Measurements from ENCODE around the gene TYMS.

TYMS gene

GRCh38 chr18:666628-667027, 9.2 kb downstream of the TYMS start:
- Histone ChIP-seq H3K9ac (ENCODE audit: low read length) (no peak overlapping the region), H3K4me2 (ENCODE audit: low read length, poor library complexity, severe bottlenecking) (no peak overlapping the region), H3K14ac (ENCODE audit: low read length in 2 of 2) (no peak overlapping the region), H3K4me1 (ENCODE audit: control insufficient read depth, insufficient read depth, low read depth, low read length) (no peaks in the 10 kb centered on the region), H4K8ac (ENCODE audit: low read length) (no peak overlapping the region), H3K27ac (ENCODE audit: low read length, poor library complexity, severe bottlenecking) (no peak overlapping the region), H2BK12ac (ENCODE audit: low read length in 2 of 2) (no peak overlapping the region), H3K9me3 (ENCODE audit: control insufficient read depth, low read length) (peaks cover 10% of the 10 kb centered on the region), H3K4me3 (ENCODE audit: insufficient read depth in 1 of 2, low read depth in 1 of 2, low read length in 2 of 2) (no peak overlapping the region), H3K36me3 (ENCODE audit: control insufficient read depth in 1 of 2, insufficient read depth in 2 of 2, low read depth in 1 of 2, low read length in 2 of 2) (peaks cover 38 to 55% of the 10 kb centered on the region in 2 experiments), H3K23ac (ENCODE audit: low read length in 2 of 2) (no peak overlapping the region), H2AFZ (ENCODE audit: low read depth, low read length) (no peak overlapping the region), H2BK120ac (ENCODE audit: low read depth, low read length) (no peak overlapping the region), H3K18ac (ENCODE audit: low read depth in 1 of 2, low read length in 2 of 2) (no peak overlapping the region), H3K4ac (ENCODE audit: low read depth in 1 of 2, low read length in 2 of 2) (no peak overlapping the region), H2BK15ac (ENCODE audit: low read depth, poor library complexity, severe bottlenecking) (no peak overlapping the region), H2BK5ac (ENCODE audit: low read depth, low read length, poor library complexity, severe bottlenecking) (no peak overlapping the region), H2AK5ac (ENCODE audit: low read length, severe bottlenecking) (no peak overlapping the region), H3K79me1 (replicated peaks; ENCODE audit: low read length, poor library complexity, severe bottlenecking) (peaks cover 8% of the 10 kb centered on the region), H4K91ac (ENCODE audit: low read length) (no peak overlapping the region), H3K27me3 (ENCODE audit: control insufficient read depth in 1 of 2, insufficient read depth in 1 of 2, low read length in 2 of 2) (no peaks in the 10 kb centered on the region)
- DNase-seq = no peak
- 97% methylated on average over 3 of the region's 3 CpGs for WGBS

DNA sequence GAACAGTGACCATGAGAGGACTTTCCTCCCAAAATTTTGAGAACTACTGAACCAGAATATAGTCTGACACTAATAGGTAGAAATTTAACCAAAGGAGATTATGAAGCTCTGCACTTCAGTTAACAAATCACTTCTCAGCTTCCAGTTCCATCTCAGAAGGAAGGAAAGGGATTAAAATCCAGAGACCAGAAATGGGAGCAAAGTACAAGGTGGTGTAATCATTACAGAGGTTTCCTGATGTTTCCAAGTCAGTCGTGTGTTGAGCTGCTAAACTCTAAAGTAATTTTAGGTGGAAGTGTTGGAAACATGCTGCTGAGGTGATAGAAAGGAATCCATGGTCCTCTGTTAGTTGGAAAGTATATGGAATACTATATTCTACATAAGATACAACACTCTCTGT, 10.8 kb downstream of the TYMS start:
- no peak overlapping the region for H4K8ac ChIP-seq (ENCODE audit: low read length)
- H3K4me1 ChIP-seq (ENCODE audit: control insufficient read depth, insufficient read depth, low read depth, low read length) = no peaks in the 10 kb centered on the region
- 80% methylated on average over 1 of the region's 1 CpG for WGBS

DNA sequence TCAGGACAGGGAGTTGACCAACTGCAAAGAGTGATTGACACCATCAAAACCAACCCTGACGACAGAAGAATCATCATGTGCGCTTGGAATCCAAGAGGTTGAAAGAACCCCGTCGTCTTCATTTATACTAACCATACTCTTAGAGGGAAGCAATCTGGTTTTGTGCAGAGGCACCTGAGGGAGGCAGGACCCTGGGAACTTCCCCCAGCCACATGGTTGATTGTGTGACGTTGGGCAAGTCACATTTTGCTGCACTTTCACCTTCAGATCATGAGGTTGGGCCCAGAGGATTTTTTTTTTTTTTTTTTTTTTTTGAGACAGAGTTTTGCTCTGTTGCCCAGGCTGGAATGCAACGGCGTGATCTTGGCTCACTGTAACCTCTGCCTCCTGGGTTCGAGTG, 11.6 kb downstream of the TYMS start:
- WGBS = 94% methylated on average over 8 of the region's 8 CpGs

More for the DNA sequence above, 10.8 kb downstream of the TYMS start:
- Histone ChIP-seq H3K36me3 (ENCODE audit: control insufficient read depth in 1 of 2, insufficient read depth in 2 of 2, low read depth in 1 of 2, low read length in 2 of 2) (peaks cover 35 to 65% of the 10 kb centered on the region in 2 experiments), H3K27me3 (ENCODE audit: control insufficient read depth in 1 of 2, insufficient read depth in 1 of 2, low read length in 2 of 2) (no peaks in the 10 kb centered on the region), H3K4me3 (ENCODE audit: insufficient read depth in 1 of 2, low read depth in 1 of 2, low read length in 2 of 2) (no peak overlapping the region), H2BK120ac (ENCODE audit: low read depth, low read length) (no peak overlapping the region), H3K18ac (ENCODE audit: low read depth in 1 of 2, low read length in 2 of 2) (no peak overlapping the region), H4K91ac (ENCODE audit: low read length) (no peak overlapping the region), H2BK12ac (ENCODE audit: low read length in 2 of 2) (no peak overlapping the region), H3K27ac (ENCODE audit: low read length, poor library complexity, severe bottlenecking) (no peak overlapping the region), H3K79me1 (replicated peaks; ENCODE audit: low read length, poor library complexity, severe bottlenecking) (peaks cover 6% of the 10 kb centered on the region), H3K9me3 (ENCODE audit: control insufficient read depth, low read length) (peaks cover 10% of the 10 kb centered on the region), H3K4ac (ENCODE audit: low read depth in 1 of 2, low read length in 2 of 2) (no peak overlapping the region), H2AFZ (ENCODE audit: low read depth, low read length) (no peak overlapping the region), H3K4me2 (ENCODE audit: low read length, poor library complexity, severe bottlenecking) (no peak overlapping the region), H3K23ac (ENCODE audit: low read length in 2 of 2) (no peak overlapping the region), H2BK15ac (ENCODE audit: low read depth, poor library complexity, severe bottlenecking) (no peak overlapping the region), H2BK5ac (ENCODE audit: low read depth, low read length, poor library complexity, severe bottlenecking) (no peak overlapping the region), H2AK5ac (ENCODE audit: low read length, severe bottlenecking) (no peak overlapping the region), H3K14ac (ENCODE audit: low read length in 2 of 2) (no peak overlapping the region), H3K9ac (ENCODE audit: low read length) (no peak overlapping the region)
- DNase-seq = no peak

DNA sequence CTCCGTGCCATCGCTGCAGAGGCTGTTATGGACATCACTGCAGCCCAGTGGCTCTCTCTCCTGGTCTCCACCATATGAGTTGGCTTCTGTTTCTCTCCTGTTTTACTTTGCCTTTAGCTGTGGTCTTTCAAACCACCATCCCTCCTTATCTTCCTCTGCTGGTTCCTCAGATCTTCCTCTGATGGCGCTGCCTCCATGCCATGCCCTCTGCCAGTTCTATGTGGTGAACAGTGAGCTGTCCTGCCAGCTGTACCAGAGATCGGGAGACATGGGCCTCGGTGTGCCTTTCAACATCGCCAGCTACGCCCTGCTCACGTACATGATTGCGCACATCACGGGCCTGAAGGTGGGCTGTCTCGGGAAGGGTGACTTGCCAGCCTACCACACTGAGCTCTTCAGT, 13.1 kb downstream of the TYMS start:
- no peak overlapping the region for H4K91ac ChIP-seq (ENCODE audit: low read length)
- peaks cover 10% of the 10 kb centered on the region for H3K9me3 ChIP-seq (ENCODE audit: control insufficient read depth, low read length)
- DNase-seq = no peak
- no peak overlapping the region for H2BK15ac ChIP-seq (ENCODE audit: low read depth, poor library complexity, severe bottlenecking)
- 98% methylated on average over 11 of the region's 11 CpGs for WGBS
- no peaks in the 10 kb centered on the region for H3K4me1 ChIP-seq (ENCODE audit: control insufficient read depth, insufficient read depth, low read depth, low read length)
- H3K36me3 ChIP-seq (ENCODE audit: control insufficient read depth in 1 of 2, insufficient read depth in 2 of 2, low read depth in 1 of 2, low read length in 2 of 2) = peaks cover 40 to 86% of the 10 kb centered on the region in 2 experiments
- H4K8ac ChIP-seq (ENCODE audit: low read length) = no peak overlapping the region
- H3K4me3 ChIP-seq (ENCODE audit: insufficient read depth in 1 of 2, low read depth in 1 of 2, low read length in 2 of 2) = no peak overlapping the region
- H3K9ac ChIP-seq (ENCODE audit: low read length) = no peak overlapping the region
- H3K79me1 ChIP-seq (replicated peaks; ENCODE audit: low read length, poor library complexity, severe bottlenecking) = peaks cover 6% of the 10 kb centered on the region
- no peaks in the 10 kb centered on the region for H3K27me3 ChIP-seq (ENCODE audit: control insufficient read depth in 1 of 2, insufficient read depth in 1 of 2, low read length in 2 of 2)
- no peak overlapping the region for H2AFZ ChIP-seq (ENCODE audit: low read depth, low read length)
- H3K4ac ChIP-seq (ENCODE audit: low read depth in 1 of 2, low read length in 2 of 2) = no peak overlapping the region
- H3K23ac ChIP-seq (ENCODE audit: low read length in 2 of 2) = no peak overlapping the region
- H2BK120ac ChIP-seq (ENCODE audit: low read depth, low read length) = no peak overlapping the region
- no peak overlapping the region for H2BK5ac ChIP-seq (ENCODE audit: low read depth, low read length, poor library complexity, severe bottlenecking)
- H3K18ac ChIP-seq (ENCODE audit: low read depth in 1 of 2, low read length in 2 of 2) = no peak overlapping the region
- H3K14ac ChIP-seq (ENCODE audit: low read length in 2 of 2) = no peak overlapping the region
- no peak overlapping the region for H3K4me2 ChIP-seq (ENCODE audit: low read length, poor library complexity, severe bottlenecking)
- no peak overlapping the region for H2BK12ac ChIP-seq (ENCODE audit: low read length in 2 of 2)
- H2AK5ac ChIP-seq (ENCODE audit: low read length, severe bottlenecking) = no peak overlapping the region
- H3K27ac ChIP-seq (ENCODE audit: low read length, poor library complexity, severe bottlenecking) = no peak overlapping the region

More for the DNA sequence above, 11.6 kb downstream of the TYMS start:
- H3K4me3 ChIP-seq (ENCODE audit: insufficient read depth in 1 of 2, low read depth in 1 of 2, low read length in 2 of 2) = no peak overlapping the region
- H3K27me3 ChIP-seq (ENCODE audit: control insufficient read depth in 1 of 2, insufficient read depth in 1 of 2, low read length in 2 of 2) = no peaks in the 10 kb centered on the region
- no peak for DNase-seq
- H2BK15ac ChIP-seq (ENCODE audit: low read depth, poor library complexity, severe bottlenecking) = no peak overlapping the region
- no peak overlapping the region for H3K4me2 ChIP-seq (ENCODE audit: low read length, poor library complexity, severe bottlenecking)
- peaks cover 6% of the 10 kb centered on the region for H3K79me1 ChIP-seq (replicated peaks; ENCODE audit: low read length, poor library complexity, severe bottlenecking)
- H3K14ac ChIP-seq (ENCODE audit: low read length in 2 of 2) = no peak overlapping the region
- H3K4me1 ChIP-seq (ENCODE audit: control insufficient read depth, insufficient read depth, low read depth, low read length) = no peaks in the 10 kb centered on the region
- H4K91ac ChIP-seq (ENCODE audit: low read length) = no peak overlapping the region
- H3K9me3 ChIP-seq (ENCODE audit: control insufficient read depth, low read length) = peaks cover 10% of the 10 kb centered on the region
- H3K36me3 ChIP-seq (ENCODE audit: control insufficient read depth in 1 of 2, insufficient read depth in 2 of 2, low read depth in 1 of 2, low read length in 2 of 2) = peaks cover 35 to 73% of the 10 kb centered on the region in 2 experiments
- no peak overlapping the region for H3K4ac ChIP-seq (ENCODE audit: low read depth in 1 of 2, low read length in 2 of 2)
- H3K9ac ChIP-seq (ENCODE audit: low read length) = no peak overlapping the region
- H2BK5ac ChIP-seq (ENCODE audit: low read depth, low read length, poor library complexity, severe bottlenecking) = no peak overlapping the region
- H2BK120ac ChIP-seq (ENCODE audit: low read depth, low read length) = no peak overlapping the region
- no peak overlapping the region for H3K27ac ChIP-seq (ENCODE audit: low read length, poor library complexity, severe bottlenecking)
- no peak overlapping the region for H2AK5ac ChIP-seq (ENCODE audit: low read length, severe bottlenecking)
- H2AFZ ChIP-seq (ENCODE audit: low read depth, low read length) = no peak overlapping the region
- no peak overlapping the region for H4K8ac ChIP-seq (ENCODE audit: low read length)
- H3K18ac ChIP-seq (ENCODE audit: low read depth in 1 of 2, low read length in 2 of 2) = no peak overlapping the region
- no peak overlapping the region for H3K23ac ChIP-seq (ENCODE audit: low read length in 2 of 2)
- no peak overlapping the region for H2BK12ac ChIP-seq (ENCODE audit: low read length in 2 of 2)
